Right lobe of liver (tissue), 6 donors: ENCODE data around the gene XAGE1B. TPM values are rescaled to one million over a fixed set of nuclear protein-coding genes. Genes with fewer than 3 reads are reported as not detected.
"Not testable (repeated sequence)": the region's sequence is repeated elsewhere in the genome, so short reads cannot be mapped to it uniquely, and the experiment has no call there.

ENCODE experiments used
- ATAC-seq, 4 donors: fragments of 200-7000 bp; cut with Tn5 transposase; one replicate each; pipeline ENCODE4 v1.9.1; 2020; ENCODE audit warnings: mild to moderate bottlenecking in 4 of 4, moderate library complexity in 4 of 4
- DNase-seq, 3 donors: peaks; one replicate each; pipeline ENCODE4 v3.0.0-alpha.2; 2020
- H3K27ac ChIP-seq, 3 donors: fragments of 200-600 bp; one replicate each; pipeline ENCODE4 v1.8.0; 2022
- H3K27me3 ChIP-seq, 2 donors: fragments of 200-600 bp; one replicate each; pipeline ENCODE4 v1.8.0; 2022
- H3K36me3 ChIP-seq, 4 donors: fragments of 200-600 bp; sonication (generic) in 1 of 4; one replicate each; pipeline versions ENCODE4 v1.5.1 to v1.8.0; 2017 to 2022; ENCODE audit warnings: control low read depth in 1 of 4
- H3K4me1 ChIP-seq, 4 donors: fragments of 200-600 bp; sonication (generic) in 1 of 4; one replicate each; pipeline versions ENCODE4 v1.5.1 to v1.8.0; 2017 to 2022; ENCODE audit warnings: control low read depth in 1 of 4
- H3K4me3 ChIP-seq, 3 donors: fragments of 200-600 bp; one replicate each; pipeline ENCODE4 v1.8.0; 2022
- H3K9me3 ChIP-seq, 4 donors: fragments of 200-600 bp; sonication (generic) in 1 of 4; one replicate each; pipeline versions ENCODE4 v1.5.1 to v1.8.0; 2017 to 2022; ENCODE audit warnings: control low read depth in 1 of 4
- CTCF ChIP-seq, 4 donors: fragments of 200-600 bp in 3 of 4; fragments of 450-650 bp in 1 of 4; IDR thresholded peaks; one replicate each; pipeline versions ENCODE4 v1.5.1 to v1.8.0; 2016 to 2022; ENCODE audit warnings: antibody characterized with exemption in 4 of 4, mild to moderate bottlenecking in 2 of 4
- POLR2A ChIP-seq: fragments of 450-650 bp; IDR thresholded peaks from one replicate; pipeline ENCODE4 v1.6.1; 2017; ENCODE audit warnings: antibody characterized with exemption, mild to moderate bottlenecking
- WGBS: methylation state at CpG from one replicate; pipeline ENCODE4 v1.1.6; 2018; ENCODE audit warnings: low coverage, low lambda C conversion rate; ENCODE audit not compliant: insufficient coverage; ENCODE audit errors: missing lambda C conversion rate; 5-methylcytosine and 5-hydroxymethylcytosine counted together
- intact Hi-C, 2 donors: fragments of 100-400 bp; cut with DNase I; formaldehyde crosslinking; loops; one replicate each; pipeline versions ENCODE4 v1.11.2 to v1.14.1; 2022
- total RNA-seq, 6 experiments: library from RNA; depleted of rRNA in 2 of 6; stranded (reverse); fragments of >200 nt in 2 of 6; fragmentation: NEBNext Ultra II Directional in 3 of 6; extraction: Animal tissue kit (Norgen Biotek cat#: 25700) in 3 of 6; gene quantifications; one replicate each; pipeline versions ENCODE4 v1.1.0 to v1.2.4, GENCODE V29; 2016 to 2023
- donor health status: DM: no; HTN: yes; CAD: no.
- donor health status: DM: no; HTN: no; CAD: no.
- donor health status: DM: no; HTN: no; CAD: no.
- donor health status: DM: no; HTN: yes; CAD: no.
- donor health status: DM: no; HTN: yes; CAD: no.

The XAGE1B gene
- total RNA-seq, 6 experiments from 2014 or later, result not detected

- Histone ChIP-seq H3K4me1 (no peaks in the 10 kb centered on the region), H3K4me3 (no peak overlapping the region), H3K36me3 (no peaks in the 10 kb centered on the region), H3K9me3 (no peaks in the 10 kb centered on the region), H3K27me3 (no peaks in the 10 kb centered on the region), H3K27ac (no peak overlapping the region)
- TF ChIP-seq CTCF (IDR thresholded peaks at IDR 0.05), result no peak
- no peak for TF ChIP-seq POLR2A
- intact Hi-C loops, result no loop called here
- WGBS, result 62% methylated on average over 15 of the region's 21 CpGs
- DNase-seq (no peak), ATAC-seq (no peak)
These were observed 27.4 kb upstream of the XAGE1B start for GRCh38 chrX:52544147-52544840.

- Histone ChIP-seq H3K27ac (no peak overlapping the region), H3K9me3 (no peaks in the 10 kb centered on the region), H3K36me3 (no peaks in the 10 kb centered on the region), H3K4me1 (no peaks in the 10 kb centered on the region), H3K4me3 (no peak overlapping the region), H3K27me3 (no peaks in the 10 kb centered on the region)
- TF ChIP-seq POLR2A (no peak), CTCF (IDR thresholded peaks at IDR 0.05) (no peak)
- intact Hi-C loops, result no loop called here
- 51% methylated on average over 5 of the region's 6 CpGs for WGBS
- ATAC-seq (no peak), DNase-seq (no peak)
These were observed 25.4 kb upstream of the XAGE1B start for GRCh38 chrX:52542311-52542710.

- H3K27ac ChIP-seq, intact Hi-C loops, H3K4me1 ChIP-seq, H3K9me3 ChIP-seq, H3K4me3 ChIP-seq, H3K36me3 ChIP-seq, H3K27me3 ChIP-seq: not testable (repeated sequence)
- DNase-seq, result peak in 1 of 3 donors; percentile 43
- ATAC-seq, result peak in 2 of 4 donors; percentile 35 to 57
- 36% methylated on average over 3 of the region's 4 CpGs for WGBS
These were observed 24.2 kb upstream of the XAGE1B start for GRCh38 chrX:52541051-52541450.

GRCh38 chrX:52516110-52516986 is 515 bp downstream of the XAGE1B start:
- H3K36me3 ChIP-seq, DNase-seq, H3K9me3 ChIP-seq, H3K27ac ChIP-seq, H3K4me1 ChIP-seq, H3K4me3 ChIP-seq, H3K27me3 ChIP-seq, intact Hi-C loops: not testable (repeated sequence)
- no CpG with 5 or more reads among the region's 27 CpGs for WGBS
- peak in 1 of 4 donors; percentile 40 for ATAC-seq

- WGBS, result no CpG with 5 or more reads among the region's 6 CpGs
- H3K4me1 ChIP-seq, DNase-seq, H3K4me3 ChIP-seq, H3K36me3 ChIP-seq, H3K9me3 ChIP-seq, intact Hi-C loops, H3K27ac ChIP-seq, H3K27me3 ChIP-seq: not testable (repeated sequence)
- peak in 1 of 4 donors; percentile 11 for ATAC-seq
These were observed 5.7 kb downstream of the XAGE1B start for GRCh38 chrX:52511126-52511525.

GRCh38 chrX:52509916-52510315 is 6.9 kb downstream of the XAGE1B start:
- H3K27ac ChIP-seq, result no peak overlapping the region
- intact Hi-C loops, result no loop called here
- H3K27me3 ChIP-seq, result no peaks in the 10 kb centered on the region
- DNase-seq (no peak), ATAC-seq (no peak)
- no peak overlapping the region for H3K4me3 ChIP-seq
- no peaks in the 10 kb centered on the region for H3K36me3 ChIP-seq
- TF ChIP-seq CTCF (IDR thresholded peaks at IDR 0.05) (no peak), POLR2A (no peak)
- WGBS, result 55% methylated on average over 4 of the region's 6 CpGs
- H3K9me3 ChIP-seq, result no peaks in the 10 kb centered on the region
- no peaks in the 10 kb centered on the region for H3K4me1 ChIP-seq
